Osteoblast (primary cell): ENCODE data around the gene IRF8. TPM values are rescaled to one million over a fixed set of nuclear protein-coding genes. Genes with fewer than 3 reads are reported as not detected.

ENCODE experiments used
- DNase-seq: peaks from one replicate; pipeline ENCODE4 v3.0.0; 2011; ENCODE audit warnings: low spot score, mixed read lengths; ENCODE audit not compliant: insufficient read length; ENCODE audit errors: missing footprints
- H2AFZ ChIP-seq: 2 replicates; pipeline ENCODE4 v1.6.0; 2011; ENCODE audit warnings: mild to moderate bottlenecking, low read length
- H3K27ac ChIP-seq: 2 replicates; pipeline ENCODE4 v1.5.1; 2011; ENCODE audit warnings: mild to moderate bottlenecking, low read depth, low read length, moderate library complexity
- H3K27me3 ChIP-seq: 2 replicates; pipeline ENCODE4 v1.6.0; 2012; ENCODE audit warnings: mild to moderate bottlenecking, control low read depth, inconsistent platforms, low read length, moderate library complexity; ENCODE audit not compliant: insufficient read depth
- H3K36me3 ChIP-seq: 2 replicates; pipeline ENCODE4 v1.5.1; 2011; ENCODE audit warnings: mild to moderate bottlenecking, low read length, control low read depth, moderate library complexity; ENCODE audit not compliant: insufficient read depth
- H3K4me1 ChIP-seq: 2 replicates; pipeline ENCODE4 v1.5.1; 2011; ENCODE audit warnings: mild to moderate bottlenecking, low read length, control low read depth, moderate library complexity; ENCODE audit not compliant: insufficient read depth
- H3K4me2 ChIP-seq: 2 replicates; pipeline ENCODE4 v1.6.0; 2011; ENCODE audit warnings: mild to moderate bottlenecking, low read length; ENCODE audit not compliant: insufficient read depth
- H3K4me3 ChIP-seq: fragments of 200-600 bp; sonication (generic); 3 replicates; pipeline ENCODE4 v1.5.1; 2012; ENCODE audit warnings: mild to moderate bottlenecking, low read length, inconsistent platforms; ENCODE audit not compliant: insufficient read depth
- H3K79me2 ChIP-seq: 2 replicates; pipeline ENCODE4 v1.6.0; 2012; ENCODE audit warnings: mild to moderate bottlenecking, low read length, control low read depth, inconsistent platforms; ENCODE audit not compliant: insufficient read depth
- H3K9me3 ChIP-seq: 2 replicates; pipeline ENCODE4 v1.5.1; 2011; ENCODE audit warnings: low read depth, low read length, control low read depth
- H4K20me1 ChIP-seq: 2 replicates; pipeline ENCODE4 v1.6.0; 2012; ENCODE audit warnings: mild to moderate bottlenecking, low read length, control low read depth; ENCODE audit not compliant: insufficient read depth
- total RNA-seq: library from RNA; depleted of rRNA; stranded (reverse); fragments of >200 nt; gene quantifications from 2 replicates; pipeline ENCODE4 v1.2.3, GENCODE V29; 2012
- TF ChIP-seq, protein P1 (sequence below): IDR thresholded peaks from 2 replicates; pipeline ENCODE4 v1.5.1; 2011; ENCODE audit warnings: mild to moderate bottlenecking, low read depth, low read length, moderate library complexity; ENCODE audit errors: extremely low read depth

The IRF8 gene
- total RNA-seq, 1 donor = 0.36 TPM

DNA sequence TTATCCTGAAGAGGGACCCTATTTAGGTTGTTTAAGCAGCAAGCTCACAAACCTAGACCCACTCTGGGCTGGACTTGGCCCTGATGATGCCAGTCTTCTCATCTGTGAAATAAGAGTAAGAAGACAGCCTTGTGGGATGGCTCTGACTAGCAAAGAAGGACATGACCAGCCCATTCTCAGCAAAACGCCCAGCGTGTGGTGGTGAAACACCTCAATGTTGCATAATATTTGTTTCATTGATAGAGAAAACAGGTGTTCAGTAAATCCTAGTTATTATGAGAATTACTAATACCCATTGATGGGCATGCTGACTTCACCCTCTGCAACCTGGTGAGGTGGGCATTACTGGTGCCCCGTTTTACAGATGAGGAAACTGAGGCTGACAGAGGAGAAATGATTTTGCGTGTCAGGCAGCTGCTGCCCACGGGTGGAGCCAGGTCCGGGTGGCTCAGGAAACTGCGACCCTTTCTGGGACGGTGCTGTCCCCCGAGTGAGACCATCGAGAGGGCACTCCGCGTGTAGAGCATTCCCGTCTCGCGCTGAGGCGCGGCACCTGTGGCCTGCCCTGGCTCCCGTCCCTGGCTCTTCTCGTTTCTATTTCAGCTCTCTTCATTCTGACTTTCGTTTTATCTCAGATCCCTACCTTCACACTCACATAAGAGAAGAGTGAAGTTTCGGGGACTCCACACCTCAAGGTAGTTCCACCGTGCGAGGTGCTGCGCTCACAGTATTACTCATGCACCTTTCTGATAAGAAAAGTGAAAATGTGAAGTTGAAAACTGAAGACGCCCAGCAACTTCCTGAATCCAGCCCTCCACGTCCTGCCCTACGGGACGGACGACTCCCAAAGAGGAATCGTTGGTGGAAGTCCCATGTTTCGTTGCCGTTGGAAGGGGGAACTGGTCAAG lies 48.5 kb downstream of the IRF8 start:
- TF ChIP-seq, protein P1, sequence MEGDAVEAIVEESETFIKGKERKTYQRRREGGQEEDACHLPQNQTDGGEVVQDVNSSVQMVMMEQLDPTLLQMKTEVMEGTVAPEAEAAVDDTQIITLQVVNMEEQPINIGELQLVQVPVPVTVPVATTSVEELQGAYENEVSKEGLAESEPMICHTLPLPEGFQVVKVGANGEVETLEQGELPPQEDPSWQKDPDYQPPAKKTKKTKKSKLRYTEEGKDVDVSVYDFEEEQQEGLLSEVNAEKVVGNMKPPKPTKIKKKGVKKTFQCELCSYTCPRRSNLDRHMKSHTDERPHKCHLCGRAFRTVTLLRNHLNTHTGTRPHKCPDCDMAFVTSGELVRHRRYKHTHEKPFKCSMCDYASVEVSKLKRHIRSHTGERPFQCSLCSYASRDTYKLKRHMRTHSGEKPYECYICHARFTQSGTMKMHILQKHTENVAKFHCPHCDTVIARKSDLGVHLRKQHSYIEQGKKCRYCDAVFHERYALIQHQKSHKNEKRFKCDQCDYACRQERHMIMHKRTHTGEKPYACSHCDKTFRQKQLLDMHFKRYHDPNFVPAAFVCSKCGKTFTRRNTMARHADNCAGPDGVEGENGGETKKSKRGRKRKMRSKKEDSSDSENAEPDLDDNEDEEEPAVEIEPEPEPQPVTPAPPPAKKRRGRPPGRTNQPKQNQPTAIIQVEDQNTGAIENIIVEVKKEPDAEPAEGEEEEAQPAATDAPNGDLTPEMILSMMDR = no peak
- Histone ChIP-seq H3K9me3 (no peaks in the 10 kb centered on the region), H3K27ac (no peak overlapping the region), H3K79me2 (no peaks in the 10 kb centered on the region), H3K4me2 (no peak overlapping the region), H4K20me1 (no peaks in the 10 kb centered on the region), H3K36me3 (no peaks in the 10 kb centered on the region), H3K4me3 (no peak overlapping the region), H3K4me1 (no peaks in the 10 kb centered on the region), H3K27me3 (peaks cover 10% of the 10 kb centered on the region), H2AFZ (no peak overlapping the region)
- DNase-seq = no peak

DNA sequence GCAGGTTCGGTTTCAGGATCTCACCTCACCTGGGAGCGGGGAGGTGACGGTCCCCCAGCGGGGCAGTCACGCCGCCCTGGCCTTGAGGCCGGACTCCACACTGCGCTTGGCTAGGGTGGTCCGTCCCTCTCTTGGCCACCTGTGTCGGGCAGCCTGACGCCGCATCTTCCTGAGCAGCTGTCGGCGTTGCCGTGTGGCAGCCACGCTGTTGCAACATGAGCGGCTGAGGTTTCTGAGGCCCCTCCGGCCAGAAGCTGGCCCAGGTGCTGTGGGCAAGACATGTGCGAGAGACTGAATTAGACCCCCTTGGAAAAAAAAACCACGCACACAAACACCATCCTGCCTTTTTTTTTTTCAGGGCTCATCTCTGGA lies 49.2 kb downstream of the IRF8 start:
- no peak overlapping the region for H3K4me2 ChIP-seq
- H3K27ac ChIP-seq = no peak overlapping the region
- no peak overlapping the region for H3K4me3 ChIP-seq
- peaks cover 10% of the 10 kb centered on the region for H3K27me3 ChIP-seq
- no peak for DNase-seq
- H3K4me1 ChIP-seq = no peaks in the 10 kb centered on the region
- H2AFZ ChIP-seq = no peak overlapping the region
- H4K20me1 ChIP-seq = no peaks in the 10 kb centered on the region
- no peaks in the 10 kb centered on the region for H3K36me3 ChIP-seq
- no peaks in the 10 kb centered on the region for H3K79me2 ChIP-seq
- TF ChIP-seq, protein P1 = no peak
- no peaks in the 10 kb centered on the region for H3K9me3 ChIP-seq

DNA sequence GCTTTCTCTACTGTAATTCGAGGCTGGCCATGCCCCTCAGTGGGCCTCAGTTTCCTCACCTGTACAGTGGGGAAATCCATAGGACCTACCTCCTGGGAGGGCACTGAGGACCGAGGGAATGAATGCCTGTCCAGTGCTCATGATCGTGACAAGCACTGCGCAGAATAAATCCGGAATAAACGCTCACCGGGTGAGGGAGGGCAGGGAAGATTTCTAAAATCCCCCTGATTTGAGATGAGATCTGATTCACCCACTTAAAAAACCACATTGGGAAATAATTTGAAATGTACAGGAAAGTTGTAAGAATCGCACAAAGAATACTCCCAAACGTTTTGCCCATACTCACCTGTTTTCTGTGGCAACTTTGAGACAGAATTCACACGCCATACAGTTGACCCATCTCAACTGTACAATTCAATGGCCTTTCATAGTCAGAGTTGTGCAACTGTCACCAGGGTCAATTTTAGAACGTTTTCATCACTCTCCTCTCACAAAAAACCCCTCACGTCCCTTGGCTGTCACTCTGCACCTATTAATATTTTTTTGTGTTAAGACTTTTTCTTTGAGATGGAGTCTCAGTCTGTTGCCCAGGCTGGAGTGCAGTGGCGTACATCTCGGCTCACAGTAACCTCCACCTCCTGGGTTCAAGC lies 49.8 kb downstream of the IRF8 start:
- DNase-seq = no peak
- TF ChIP-seq, protein P1 = no peak

More for the DNA sequence above, 49.8 kb downstream of the IRF8 start:
- no peak overlapping the region for H3K4me3 ChIP-seq
- no peaks in the 10 kb centered on the region for H3K4me1 ChIP-seq
- no peak overlapping the region for H3K27ac ChIP-seq
- no peak overlapping the region for H3K4me2 ChIP-seq
- H2AFZ ChIP-seq = no peak overlapping the region
- no peaks in the 10 kb centered on the region for H3K79me2 ChIP-seq
- peaks cover 10% of the 10 kb centered on the region for H3K27me3 ChIP-seq
- no peaks in the 10 kb centered on the region for H4K20me1 ChIP-seq
- H3K36me3 ChIP-seq = no peaks in the 10 kb centered on the region
- no peaks in the 10 kb centered on the region for H3K9me3 ChIP-seq
